AG04450 (cell line): Measurements from ENCODE around the gene DHX15. TPM values are rescaled to one million over a fixed set of nuclear protein-coding genes. Genes with fewer than 3 reads are reported as not detected.

Experiments
- CTCF ChIA-PET: fragments of 300-600, 350-600 bp; formaldehyde crosslinking; extraction: SDS; loops from one replicate; lab custom pipeline; 2022; ENCODE audit warnings: antibody characterized with exemption, inconsistent platforms; lab: Charles Lee
- POLR2A ChIA-PET: fragments of 350-600 bp; formaldehyde crosslinking; extraction: SDS; loops from one replicate; lab custom pipeline; 2021; ENCODE audit warnings: antibody characterized with exemption, inconsistent platforms; lab: Yijun Ruan, JAX
- DNase-seq: peaks from one replicate; pipeline ENCODE4 v3.0.0-alpha.2; 2011; ENCODE audit warnings: low read depth, low spot score
- H3K27ac ChIP-seq: one replicate; pipeline ENCODE4 v1.5.1; 2012; ENCODE audit warnings: low read depth, low read length, control low read depth
- H3K27me3 ChIP-seq: one replicate; pipeline ENCODE4 v1.6.0; 2012; ENCODE audit warnings: low read length; ENCODE audit not compliant: control insufficient read depth, insufficient read depth
- H3K4me3 ChIP-seq: 2 replicates; pipeline ENCODE4 v1.5.1; 2011; ENCODE audit warnings: mild to moderate bottlenecking, low read depth, low read length, control low read depth
- H3K9me3 ChIP-seq: 2 replicates; pipeline ENCODE4 v1.5.1; 2012; ENCODE audit warnings: low read length; ENCODE audit not compliant: control insufficient read depth, insufficient read depth
- CTCF ChIP-seq: IDR thresholded peaks from 2 replicates; pipeline ENCODE4 v1.5.1; 2011; ENCODE audit warnings: low read depth, low read length, control low read depth, inconsistent platforms
- polyA plus RNA-seq: library from polyadenylated mRNA; depleted of rRNA; stranded (reverse); fragments of >200 nt; gene quantifications from 2 replicates; pipeline ENCODE4 v1.2.3, GENCODE V29; 2011

DHX15 gene
- polyA plus RNA-seq, 1 experiment: 158 TPM

- H3K27me3 ChIP-seq: no peaks in the 10 kb centered on the region
- TF ChIP-seq CTCF: no peak
- H3K9me3 ChIP-seq: no peaks in the 10 kb centered on the region
- POLR2A ChIA-PET: no interaction called here
- no peak overlapping the region for H3K27ac ChIP-seq
- no peak overlapping the region for H3K4me3 ChIP-seq
- no peak for DNase-seq
- CTCF ChIA-PET: interaction anchor here (1.0 to 4.1 kb wide), 3 partner anchors 10 to 48 kb away, joined by 3 to 27 read pairs (median 7); no protein-coding TSS in a partner anchor
Observed at GRCh38 chr4:24537025-24537424, 47.3 kb downstream of the DHX15 start.

- no peaks in the 10 kb centered on the region for H3K9me3 ChIP-seq
- ChIA-PET POLR2A (no interaction called here), CTCF (interaction anchor here (2.6 kb wide), 1 partner anchor 16 kb away, joined by 13 read pairs; no protein-coding TSS in a partner anchor)
- no peak overlapping the region for H3K4me3 ChIP-seq
- no peak overlapping the region for H3K27ac ChIP-seq
- TF ChIP-seq CTCF: no peak
- no peak for DNase-seq
- H3K27me3 ChIP-seq: no peaks in the 10 kb centered on the region
Observed at GRCh38 chr4:24535399-24535798, 49.0 kb downstream of the DHX15 start.

- H3K4me3 ChIP-seq: no peak overlapping the region
- no peak overlapping the region for H3K27ac ChIP-seq
- no peak for TF ChIP-seq CTCF
- H3K27me3 ChIP-seq: no peaks in the 10 kb centered on the region
- ChIA-PET POLR2A (no interaction called here), CTCF (interaction anchor here (0.8 to 2.6 kb wide), 2 partner anchors 18 to 19 kb away, joined by 3 to 13 read pairs; no protein-coding TSS in a partner anchor)
- H3K9me3 ChIP-seq: no peaks in the 10 kb centered on the region
- no peak for DNase-seq
Observed at GRCh38 chr4:24533364-24533763, 51.0 kb downstream of the DHX15 start.

GRCh38 chr4:24529555-24529954 is 54.8 kb downstream of the DHX15 start:
- ChIA-PET CTCF (no interaction called here), POLR2A (no interaction called here)
- Histone ChIP-seq H3K27me3 (no peaks in the 10 kb centered on the region), H3K4me3 (no peak overlapping the region), H3K9me3 (no peaks in the 10 kb centered on the region), H3K27ac (no peak overlapping the region)
- TF ChIP-seq CTCF: no peak
- DNase-seq: no peak

- no peak overlapping the region for H3K4me3 ChIP-seq
- ChIA-PET CTCF (interaction anchor here (1.1 to 2.1 kb wide), 4 partner anchors 13 to 617 kb away, joined by 3 to 8 read pairs (median 6); no protein-coding TSS in a partner anchor), POLR2A (no interaction called here)
- no peak for DNase-seq
- TF ChIP-seq CTCF: no peak
- H3K27ac ChIP-seq: no peak overlapping the region
- H3K27me3 ChIP-seq: no peaks in the 10 kb centered on the region
- H3K9me3 ChIP-seq: no peaks in the 10 kb centered on the region
Observed at GRCh38 chr4:24527371-24527770, 57.0 kb downstream of the DHX15 start.
